Measurements from ENCODE around the gene CD1C. TPM values are rescaled to one million over a fixed set of nuclear protein-coding genes. Genes with fewer than 3 reads are reported as not detected.

The CD1C gene
- total RNA-seq, 4 donors from 2014 or later = 2.1 to 7.1 TPM; not detected in 2

DNA sequence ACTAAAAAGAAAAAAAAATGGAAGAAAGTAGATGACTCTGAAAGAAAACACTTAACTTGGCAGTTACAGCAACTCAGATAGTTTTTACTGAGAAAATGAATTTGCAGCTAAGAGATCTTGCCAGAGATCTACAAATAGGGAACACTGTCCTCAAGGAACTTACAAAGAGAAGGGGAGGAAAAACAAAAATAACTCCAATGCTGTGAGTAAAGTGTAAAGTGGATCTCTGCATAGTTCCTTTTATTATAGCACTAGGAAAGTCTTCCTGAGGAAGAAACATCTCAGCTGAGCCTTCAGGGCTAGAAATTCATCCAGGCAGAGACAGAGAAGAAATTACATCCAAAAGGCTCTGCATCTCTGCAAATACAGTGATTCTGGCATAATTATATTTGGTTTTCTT, 37.8 kb downstream of the CD1C start:
- Histone ChIP-seq H3K9me3 (no peaks in the 10 kb centered on the region), H3K4me3 (no peak overlapping the region), H3K4me1 (no peaks in the 10 kb centered on the region), H3K36me3 (no peaks in the 10 kb centered on the region), H3K27me3 (no peaks in the 10 kb centered on the region), H3K27ac (no peak overlapping the region)
- in situ Hi-C loops (cut with MboI; ENCODE audit: low pct_ligation_motif_present in 1 of 4, low pct_unique_long_range_greater_than_20kb in 1 of 4, low sequenced_read_pairs in 3 of 4) = no loop called here
- no peak for DNase-seq
- TF ChIP-seq POLR2A (IDR thresholded peaks at IDR 0.05) = no peak
- no peak for TF ChIP-seq EP300 (IDR thresholded peaks at IDR 0.05; ENCODE audit: low read depth)
- TF ChIP-seq POLR2AphosphoS5 (IDR thresholded peaks at IDR 0.05) = no peak
- TF ChIP-seq, protein P1, sequence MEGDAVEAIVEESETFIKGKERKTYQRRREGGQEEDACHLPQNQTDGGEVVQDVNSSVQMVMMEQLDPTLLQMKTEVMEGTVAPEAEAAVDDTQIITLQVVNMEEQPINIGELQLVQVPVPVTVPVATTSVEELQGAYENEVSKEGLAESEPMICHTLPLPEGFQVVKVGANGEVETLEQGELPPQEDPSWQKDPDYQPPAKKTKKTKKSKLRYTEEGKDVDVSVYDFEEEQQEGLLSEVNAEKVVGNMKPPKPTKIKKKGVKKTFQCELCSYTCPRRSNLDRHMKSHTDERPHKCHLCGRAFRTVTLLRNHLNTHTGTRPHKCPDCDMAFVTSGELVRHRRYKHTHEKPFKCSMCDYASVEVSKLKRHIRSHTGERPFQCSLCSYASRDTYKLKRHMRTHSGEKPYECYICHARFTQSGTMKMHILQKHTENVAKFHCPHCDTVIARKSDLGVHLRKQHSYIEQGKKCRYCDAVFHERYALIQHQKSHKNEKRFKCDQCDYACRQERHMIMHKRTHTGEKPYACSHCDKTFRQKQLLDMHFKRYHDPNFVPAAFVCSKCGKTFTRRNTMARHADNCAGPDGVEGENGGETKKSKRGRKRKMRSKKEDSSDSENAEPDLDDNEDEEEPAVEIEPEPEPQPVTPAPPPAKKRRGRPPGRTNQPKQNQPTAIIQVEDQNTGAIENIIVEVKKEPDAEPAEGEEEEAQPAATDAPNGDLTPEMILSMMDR (IDR thresholded peaks at IDR 0.05) = no peak
- intact Hi-C loops (cut with DNase I; ENCODE audit: low total_unique reads) = no loop called here

DNA sequence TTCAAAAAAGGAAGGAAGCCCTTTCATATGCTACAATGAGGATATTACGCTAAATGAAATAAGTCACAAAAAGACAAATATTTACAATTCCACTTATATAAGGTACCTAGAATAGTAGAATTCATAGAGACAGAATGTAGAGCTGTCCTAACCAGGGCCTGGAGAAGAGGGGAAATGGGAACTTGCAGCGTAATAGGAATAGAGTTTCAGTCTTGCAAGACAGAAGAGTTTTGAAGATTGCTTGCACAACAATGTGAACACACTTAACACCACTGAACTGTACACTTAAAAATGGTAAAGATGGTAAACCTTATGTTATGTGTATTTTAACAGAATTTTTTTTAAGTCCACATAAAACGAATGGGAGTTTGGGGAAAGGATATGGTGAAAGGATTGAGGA, 38.7 kb downstream of the CD1C start:
- no peaks in the 10 kb centered on the region for H3K36me3 ChIP-seq

GRCh38 chr1:158329300-158329699, 39.6 kb downstream of the CD1C start:
- H3K27me3 ChIP-seq = no peaks in the 10 kb centered on the region
- no peaks in the 10 kb centered on the region for H3K9me3 ChIP-seq
- in situ Hi-C loops (cut with MboI; ENCODE audit: low pct_ligation_motif_present in 1 of 4, low pct_unique_long_range_greater_than_20kb in 1 of 4, low sequenced_read_pairs in 3 of 4) = no loop called here
- H3K4me1 ChIP-seq = no peaks in the 10 kb centered on the region
- H3K4me3 ChIP-seq = no peak overlapping the region
- intact Hi-C loops (cut with DNase I; ENCODE audit: low total_unique reads) = no loop called here
- no peak for TF ChIP-seq POLR2AphosphoS5 (IDR thresholded peaks at IDR 0.05)
- TF ChIP-seq EP300 (IDR thresholded peaks at IDR 0.05; ENCODE audit: low read depth) = no peak
- no peak for TF ChIP-seq POLR2A (IDR thresholded peaks at IDR 0.05)
- TF ChIP-seq, protein P1 (IDR thresholded peaks at IDR 0.05) = no peak
- no peaks in the 10 kb centered on the region for H3K36me3 ChIP-seq
- no peak overlapping the region for H3K27ac ChIP-seq
- WGBS, 2 donors (ENCODE audit: low coverage in 1 of 2) = 89 to 90% methylated on average over 2 to 7 of the region's 7 CpGs
- no peak for DNase-seq

More for the DNA sequence above, 38.7 kb downstream of the CD1C start:
- Histone ChIP-seq H3K27me3 (no peaks in the 10 kb centered on the region), H3K4me3 (no peak overlapping the region), H3K9me3 (no peaks in the 10 kb centered on the region), H3K4me1 (no peaks in the 10 kb centered on the region), H3K27ac (no peak overlapping the region)
- in situ Hi-C loops (cut with MboI; ENCODE audit: low pct_ligation_motif_present in 1 of 4, low pct_unique_long_range_greater_than_20kb in 1 of 4, low sequenced_read_pairs in 3 of 4) (no loop called here), intact Hi-C loops (cut with DNase I; ENCODE audit: low total_unique reads) (no loop called here)
- TF ChIP-seq POLR2A (IDR thresholded peaks at IDR 0.05) (no peak), POLR2AphosphoS5 (IDR thresholded peaks at IDR 0.05) (no peak)
- TF ChIP-seq, protein P1 (IDR thresholded peaks at IDR 0.05) = no peak
- no peak for DNase-seq
- WGBS, 2 donors (ENCODE audit: low coverage in 1 of 2) = 81 to 83% methylated on average over 3 of the region's 3 CpGs

DNA sequence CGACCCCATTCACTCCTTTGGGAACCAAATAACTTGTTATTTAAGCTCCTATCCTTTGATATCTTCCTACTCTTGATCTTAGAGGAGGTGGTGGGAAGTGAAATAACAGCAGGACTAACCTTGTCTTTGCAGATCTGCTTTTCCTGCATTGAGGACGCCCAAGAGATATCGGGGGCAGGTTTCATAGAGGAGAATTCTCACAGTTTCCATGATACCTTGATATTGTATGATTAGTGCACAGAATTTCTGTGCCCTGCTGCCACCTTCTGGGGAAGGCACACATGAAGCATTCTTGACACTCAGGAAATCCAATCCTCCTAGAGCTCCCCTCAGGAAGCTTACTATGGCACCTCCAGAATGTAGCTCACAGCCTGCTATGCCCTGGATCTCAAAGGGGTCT, 40.0 kb downstream of the CD1C start:
- no peak for DNase-seq
- 73% methylated on average over 3 of the region's 3 CpGs; no CpG with 5 or more reads in 1 of the 2 donors for WGBS, 2 donors (ENCODE audit: low coverage in 1 of 2)
- in situ Hi-C loops (cut with MboI; ENCODE audit: low pct_ligation_motif_present in 1 of 4, low pct_unique_long_range_greater_than_20kb in 1 of 4, low sequenced_read_pairs in 3 of 4) (no loop called here), intact Hi-C loops (cut with DNase I; ENCODE audit: low total_unique reads) (no loop called here)
- Histone ChIP-seq H3K4me3 (no peak overlapping the region), H3K36me3 (no peaks in the 10 kb centered on the region), H3K4me1 (no peaks in the 10 kb centered on the region), H3K9me3 (no peaks in the 10 kb centered on the region), H3K27ac (no peak overlapping the region), H3K27me3 (no peaks in the 10 kb centered on the region)
- no peak for TF ChIP-seq EP300 (IDR thresholded peaks at IDR 0.05; ENCODE audit: low read depth)

DNA sequence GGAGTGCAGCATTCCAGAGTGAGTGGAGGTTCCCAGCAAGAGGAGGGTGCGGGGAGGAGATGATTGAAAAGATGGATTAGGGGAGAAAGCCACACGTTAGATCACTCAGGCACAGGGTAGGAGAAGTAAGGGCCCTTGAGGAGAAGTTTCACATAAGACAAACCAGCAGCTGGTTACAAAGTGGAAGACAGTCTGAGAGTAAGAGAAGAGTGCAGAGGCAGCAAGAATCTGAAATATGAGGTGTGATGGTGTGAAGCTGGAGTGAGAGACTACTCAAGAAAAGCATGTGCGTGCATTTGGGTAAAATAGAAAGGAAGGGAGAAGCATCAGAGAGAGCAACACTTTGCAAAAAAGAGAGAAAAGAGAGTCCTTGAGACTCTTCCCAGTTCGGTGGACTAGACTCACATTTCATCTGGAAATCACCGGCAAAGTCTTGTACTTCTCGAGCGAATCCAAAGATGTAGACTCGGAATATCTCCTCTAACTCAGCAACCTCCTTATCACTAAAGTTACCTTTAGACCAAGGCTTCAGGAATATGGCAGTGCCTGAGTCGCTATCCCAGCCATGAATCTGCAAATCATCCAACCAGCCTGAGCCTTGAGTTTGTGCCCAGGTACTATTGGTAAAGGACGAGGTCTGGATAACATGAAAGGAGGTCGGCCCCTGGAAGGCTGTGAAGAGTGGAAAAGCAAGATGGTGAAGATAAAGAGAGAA, 40.8 kb downstream of the CD1C start:
- Histone ChIP-seq H3K4me3 (no peak overlapping the region), H3K4me1 (no peaks in the 10 kb centered on the region), H3K36me3 (no peaks in the 10 kb centered on the region), H3K9me3 (no peaks in the 10 kb centered on the region), H3K27me3 (no peaks in the 10 kb centered on the region), H3K27ac (no peak overlapping the region)
- no peak for TF ChIP-seq POLR2A (IDR thresholded peaks at IDR 0.05)
- TF ChIP-seq POLR2AphosphoS5 (IDR thresholded peaks at IDR 0.05) = no peak
- TF ChIP-seq EP300 (IDR thresholded peaks at IDR 0.05; ENCODE audit: low read depth) = no peak
- TF ChIP-seq, protein P1 (IDR thresholded peaks at IDR 0.05) = no peak
- in situ Hi-C loops (cut with MboI; ENCODE audit: low pct_ligation_motif_present in 1 of 4, low pct_unique_long_range_greater_than_20kb in 1 of 4, low sequenced_read_pairs in 3 of 4) (no loop called here), intact Hi-C loops (cut with DNase I; ENCODE audit: low total_unique reads) (no loop called here)
- no peak for DNase-seq
- 80% methylated on average over 5 to 11 of the region's 11 CpGs for WGBS, 2 donors (ENCODE audit: low coverage in 1 of 2)

Data from transverse colon (tissue), 4 donors.